Measurements from ENCODE around the gene ZNF839. TPM values are rescaled to one million over a fixed set of nuclear protein-coding genes. Genes with fewer than 3 reads are reported as not detected.
A peak's percentile ranks its signal among the peaks of the same experiment; 100 is the strongest.

The ZNF839 gene
- total RNA-seq, 1 donor from 2014 or later = 8.2 TPM

GRCh38 chr14:102378830-102379229 lies 59.3 kb downstream of the ZNF839 start:
- H3K9me3 Mint-ChIP-seq (ENCODE audit: low read depth) = peaks cover 2% of the 10 kb centered on the region
- H3K4me3 Mint-ChIP-seq (ENCODE audit: unreplicated experiment) = no peak overlapping the region
- no peak for DNase-seq (ENCODE audit: low spot score)
- TF ChIP-seq, protein P1, sequence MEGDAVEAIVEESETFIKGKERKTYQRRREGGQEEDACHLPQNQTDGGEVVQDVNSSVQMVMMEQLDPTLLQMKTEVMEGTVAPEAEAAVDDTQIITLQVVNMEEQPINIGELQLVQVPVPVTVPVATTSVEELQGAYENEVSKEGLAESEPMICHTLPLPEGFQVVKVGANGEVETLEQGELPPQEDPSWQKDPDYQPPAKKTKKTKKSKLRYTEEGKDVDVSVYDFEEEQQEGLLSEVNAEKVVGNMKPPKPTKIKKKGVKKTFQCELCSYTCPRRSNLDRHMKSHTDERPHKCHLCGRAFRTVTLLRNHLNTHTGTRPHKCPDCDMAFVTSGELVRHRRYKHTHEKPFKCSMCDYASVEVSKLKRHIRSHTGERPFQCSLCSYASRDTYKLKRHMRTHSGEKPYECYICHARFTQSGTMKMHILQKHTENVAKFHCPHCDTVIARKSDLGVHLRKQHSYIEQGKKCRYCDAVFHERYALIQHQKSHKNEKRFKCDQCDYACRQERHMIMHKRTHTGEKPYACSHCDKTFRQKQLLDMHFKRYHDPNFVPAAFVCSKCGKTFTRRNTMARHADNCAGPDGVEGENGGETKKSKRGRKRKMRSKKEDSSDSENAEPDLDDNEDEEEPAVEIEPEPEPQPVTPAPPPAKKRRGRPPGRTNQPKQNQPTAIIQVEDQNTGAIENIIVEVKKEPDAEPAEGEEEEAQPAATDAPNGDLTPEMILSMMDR (IDR thresholded peaks at IDR 0.05) = no peak
- H3K4me1 Mint-ChIP-seq (ENCODE audit: low read depth) = no peaks in the 10 kb centered on the region
- peaks cover 14% of the 10 kb centered on the region for H3K36me3 Mint-ChIP-seq (ENCODE audit: low read depth)
- no peaks in the 10 kb centered on the region for H3K27me3 Mint-ChIP-seq (ENCODE audit: low read depth)
- no peak overlapping the region for H3K27ac Mint-ChIP-seq (ENCODE audit: unreplicated experiment)

DNA sequence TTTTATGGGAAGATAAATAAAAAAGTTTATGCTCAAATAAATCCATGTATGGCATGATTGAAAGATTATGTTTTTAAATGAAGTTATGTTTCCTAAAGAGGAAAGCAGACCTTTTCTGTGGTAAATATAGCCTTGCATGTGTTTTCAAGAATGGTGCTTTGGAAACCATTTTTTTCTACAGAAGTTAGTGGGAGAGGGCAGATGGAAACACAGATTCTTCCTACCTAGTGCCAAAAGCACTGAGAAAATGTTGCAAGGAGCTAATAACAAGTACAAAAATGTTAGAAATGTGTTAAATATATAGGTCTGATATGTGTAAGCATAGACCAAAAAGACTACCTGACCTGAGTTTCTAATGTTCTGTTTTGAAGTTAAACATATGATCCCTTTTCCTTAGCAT lies 67.5 kb downstream of the ZNF839 start:
- H3K36me3 Mint-ChIP-seq (ENCODE audit: low read depth) = peaks cover 3% of the 10 kb centered on the region
- H3K27ac Mint-ChIP-seq (ENCODE audit: unreplicated experiment) = no peak overlapping the region
- H3K4me3 Mint-ChIP-seq (ENCODE audit: unreplicated experiment) = no peak overlapping the region
- H3K27me3 Mint-ChIP-seq (ENCODE audit: low read depth) = no peaks in the 10 kb centered on the region
- DNase-seq (ENCODE audit: low spot score) = no peak
- H3K9me3 Mint-ChIP-seq (ENCODE audit: low read depth) = no peaks in the 10 kb centered on the region
- TF ChIP-seq, protein P1 (IDR thresholded peaks at IDR 0.05) = no peak
- H3K4me1 Mint-ChIP-seq (ENCODE audit: low read depth) = peaks cover 13% of the 10 kb centered on the region

GRCh38 chr14:102389246-102389645 lies 69.7 kb downstream of the ZNF839 start:
- no peak for DNase-seq (ENCODE audit: low spot score)
- H3K27me3 Mint-ChIP-seq (ENCODE audit: low read depth) = no peaks in the 10 kb centered on the region

GRCh38 chr14:102390064-102390855 lies 70.7 kb downstream of the ZNF839 start:
- Mint-ChIP-seq H3K4me1 (ENCODE audit: low read depth) (peaks cover 15% of the 10 kb centered on the region), H3K27me3 (ENCODE audit: low read depth) (no peaks in the 10 kb centered on the region), H3K36me3 (ENCODE audit: low read depth) (peaks cover 7% of the 10 kb centered on the region), H3K9me3 (ENCODE audit: low read depth) (peaks cover 3% of the 10 kb centered on the region), H3K4me3 (ENCODE audit: unreplicated experiment) (no peak overlapping the region), H3K27ac (ENCODE audit: unreplicated experiment) (peak overlapping the region; percentile 65)
- TF ChIP-seq, protein P1 (IDR thresholded peaks at IDR 0.05) = no peak
- DNase-seq (ENCODE audit: low spot score) = no peak

More at GRCh38 chr14:102389246-102389645, 69.7 kb downstream of the ZNF839 start:
- Mint-ChIP-seq H3K36me3 (ENCODE audit: low read depth) (peaks cover 4% of the 10 kb centered on the region), H3K27ac (ENCODE audit: unreplicated experiment) (no peak overlapping the region), H3K9me3 (ENCODE audit: low read depth) (peaks cover 3% of the 10 kb centered on the region), H3K4me3 (ENCODE audit: unreplicated experiment) (no peak overlapping the region), H3K4me1 (ENCODE audit: low read depth) (peaks cover 15% of the 10 kb centered on the region)
- TF ChIP-seq, protein P1 (IDR thresholded peaks at IDR 0.05) = no peak

Other genes with a start within 250 kb of the ZNF839 start
- 239 to 400 TPM (median 242 TPM) in 3 replicates for gene HSP90AA1, start 232.7 kb upstream of the ZNF839 start, total RNA-seq
- gene WDR20, start 179.8 kb upstream of the ZNF839 start, total RNA-seq = 20.8 to 28.8 TPM (median 23.0 TPM) in 3 replicates
- 3.8 to 10.1 TPM (median 4.5 TPM) in 3 replicates for gene MOK, start 14.6 kb upstream of the ZNF839 start, total RNA-seq
- gene CINP, start 43.1 kb downstream of the ZNF839 start, total RNA-seq = 24.1 to 34.3 TPM (median 26.8 TPM) in 3 replicates
- gene TECPR2, start 43.2 kb downstream of the ZNF839 start, total RNA-seq = 29.0 to 34.4 TPM (median 32.2 TPM) in 3 replicates
- 17.3 to 19.5 TPM (median 18.0 TPM) in 3 replicates for gene ANKRD9, start 190.0 kb downstream of the ZNF839 start, total RNA-seq